Measurements from ENCODE around the gene ARFGEF3. TPM values are rescaled to one million over a fixed set of nuclear protein-coding genes. Genes with fewer than 3 reads are reported as not detected.

The ARFGEF3 gene
- total RNA-seq, 1 experiment from 2014 or later: 7.8 TPM

DNA sequence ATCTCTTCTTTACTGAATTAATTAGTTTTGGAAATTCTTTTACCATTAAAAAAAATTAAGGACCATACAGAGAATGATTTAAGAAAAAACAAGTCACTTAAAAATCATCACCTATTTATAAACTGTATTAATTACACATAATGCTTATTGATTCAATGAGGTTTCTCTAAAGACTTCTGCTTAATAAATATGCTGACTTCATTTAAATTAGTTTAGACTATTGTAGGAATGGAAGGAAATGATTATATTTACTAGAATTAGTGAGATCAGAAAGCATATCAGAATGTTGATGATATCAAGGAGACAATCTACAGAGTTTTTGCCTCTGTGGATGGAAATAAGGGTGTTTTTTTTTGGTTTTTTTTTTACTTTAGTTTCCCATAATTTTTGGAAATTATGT, 181.4 kb downstream of the ARFGEF3 start:
- H3K4me1 ChIP-seq (ENCODE audit: insufficient read depth, low read length): no peaks in the 10 kb centered on the region
- no peaks in the 10 kb centered on the region for H3K9me3 ChIP-seq (ENCODE audit: low read length)
- H3F3A ChIP-seq (ENCODE audit: low read length, unreplicated experiment): no peaks in the 10 kb centered on the region
- H3K36me3 ChIP-seq (ENCODE audit: low read depth, low read length): no peaks in the 10 kb centered on the region
- no peaks in the 10 kb centered on the region for H3K79me2 ChIP-seq (ENCODE audit: low read length)
- H3K4me2 ChIP-seq (ENCODE audit: low read length): no peak overlapping the region
- ChIA-PET CTCF (no interaction called here), POLR2A (ENCODE audit: unreplicated experiment) (interaction anchor here (0.6 kb wide), 1 partner anchor 114 kb away, joined by 7 read pairs; no protein-coding TSS in a partner anchor)
- ATAC-seq (no peak), DNase-seq (no peak)
- no peak for TF ChIP-seq CTCF (conservative IDR thresholded peaks at IDR 0.05; ENCODE audit: low read depth, low read length)
- no peak for TF ChIP-seq EZH2phosphoT487 (IDR thresholded peaks at IDR 0.05; ENCODE audit: borderline replicate concordance, low read length)
- no peak for TF ChIP-seq EZH2 (IDR thresholded peaks at IDR 0.05; ENCODE audit: low read length, unreplicated experiment)
- H3K4me3 ChIP-seq (ENCODE audit: low read length): no peak overlapping the region
- H3K9ac ChIP-seq (ENCODE audit: low read length): no peak overlapping the region
- intact Hi-C loops (cut with micrococcal nuclease): no loop called here
- no peak overlapping the region for H2AFZ ChIP-seq (ENCODE audit: low read length)
- no peaks in the 10 kb centered on the region for H4K20me1 ChIP-seq (ENCODE audit: low read length)
- H3K27ac ChIP-seq (ENCODE audit: low read length): no peak overlapping the region
- no peaks in the 10 kb centered on the region for H3K9me2 ChIP-seq (replicated peaks; ENCODE audit: low read length)
- no peaks in the 10 kb centered on the region for H3K27me3 ChIP-seq (ENCODE audit: low read length)
- no TSS peak for BruUV-seq (replicated peaks)

DNA sequence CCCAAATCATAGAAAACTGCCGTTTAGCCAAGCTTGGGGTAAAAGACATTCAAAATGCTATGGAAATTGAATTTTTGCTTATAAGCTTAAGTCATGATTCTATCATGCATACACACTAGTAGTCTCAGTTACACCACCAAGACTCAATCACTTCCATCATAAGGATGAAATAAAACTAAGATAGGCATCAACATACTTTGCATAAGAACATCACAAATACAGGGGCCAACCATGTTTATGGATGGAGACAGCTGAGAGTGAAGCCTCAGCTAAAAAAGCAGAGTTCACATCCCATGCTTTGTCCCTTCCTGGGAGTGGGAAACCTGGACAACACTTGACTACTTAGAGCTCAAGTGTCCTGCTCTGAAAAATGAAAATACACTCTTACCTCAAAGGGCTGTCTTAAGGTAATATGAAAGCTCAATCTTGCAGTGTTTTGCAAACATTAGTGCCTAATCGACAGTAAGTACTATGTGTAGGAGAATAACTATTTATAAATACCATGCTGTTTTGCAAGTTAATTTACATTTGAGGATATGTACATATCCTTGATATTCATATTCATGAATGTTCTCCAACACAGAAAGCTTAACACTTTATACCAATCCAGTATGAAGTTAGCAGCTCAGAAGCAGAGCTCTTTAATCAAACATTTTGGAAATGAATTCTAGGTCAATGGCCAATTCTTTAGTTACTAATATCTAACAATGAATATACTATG, 184.0 kb downstream of the ARFGEF3 start:
- Histone ChIP-seq H3K9me3 (ENCODE audit: low read length) (no peaks in the 10 kb centered on the region), H3K79me2 (ENCODE audit: low read length) (no peaks in the 10 kb centered on the region), H3K4me3 (ENCODE audit: low read length) (no peak overlapping the region), H3K27ac (ENCODE audit: low read length) (no peak overlapping the region), H3K4me1 (ENCODE audit: insufficient read depth, low read length) (peaks cover 4% of the 10 kb centered on the region; the same call in 1 of the 2 replicates), H3K27me3 (ENCODE audit: low read length) (no peaks in the 10 kb centered on the region), H3K36me3 (ENCODE audit: low read depth, low read length) (no peaks in the 10 kb centered on the region), H3K9ac (ENCODE audit: low read length) (no peak overlapping the region), H2AFZ (ENCODE audit: low read length) (no peak overlapping the region), H3K4me2 (ENCODE audit: low read length) (no peak overlapping the region), H3F3A (ENCODE audit: low read length, unreplicated experiment) (no peaks in the 10 kb centered on the region), H3K9me2 (replicated peaks; ENCODE audit: low read length) (0 out of 2 replicates have a peak, but pooled peaks cover 2% of the 10 kb centered on the region), H4K20me1 (ENCODE audit: low read length) (no peaks in the 10 kb centered on the region)
- no TSS peak for BruUV-seq (replicated peaks)
- TF ChIP-seq EZH2 (IDR thresholded peaks at IDR 0.05; ENCODE audit: low read length, unreplicated experiment) (no peak), CTCF (conservative IDR thresholded peaks at IDR 0.05; ENCODE audit: low read depth, low read length) (no peak), EZH2phosphoT487 (IDR thresholded peaks at IDR 0.05; ENCODE audit: borderline replicate concordance, low read length) (no peak)
- CTCF ChIA-PET: interaction anchor here (0.6 kb wide), 1 partner anchor 44 kb away, joined by 3 read pairs; no protein-coding TSS in a partner anchor
- no peak for DNase-seq
- intact Hi-C loops (cut with micrococcal nuclease): no loop called here
- POLR2A ChIA-PET (ENCODE audit: unreplicated experiment): no interaction called here
- ATAC-seq: no peak
